IMR-90 (cell line): ENCODE measurements around the gene HS6ST3. TPM values are rescaled to one million over a fixed set of nuclear protein-coding genes. Genes with fewer than 3 reads are reported as not detected.

Experiments used
- ATAC-seq: fragments of 200-7000 bp; cut with Tn5 transposase; 2 replicates; pipeline ENCODE4 v1.9.1; 2020; ENCODE audit warnings: low read depth, mild to moderate bottlenecking, moderate library complexity
- BruUV-seq: library from RNA; stranded (reverse); fragments of 400-500 nt; replicated peaks from 2 replicates; lab custom pipeline; 2021; lab: Mats Ljungman, UMichigan
- CTCF ChIA-PET: fragments of 300-600 bp; formaldehyde crosslinking; extraction: SDS; loops from one replicate; lab custom pipeline; 2021; ENCODE audit warnings: antibody characterized with exemption; lab: Yijun Ruan, JAX
- POLR2A ChIA-PET: fragments of 300-600 bp; sonication (Branson Sonifier 250); formaldehyde crosslinking; loops from one replicate; lab custom pipeline; 2022; ENCODE audit warnings: antibody characterized with exemption; ENCODE audit not compliant: unreplicated experiment; lab: Charles Lee
- DNase-seq: peaks from one replicate; pipeline ENCODE4 v3.0.0; 2013
- H2AFZ ChIP-seq: replicated peaks from 2 replicates; pipeline ENCODE3; 2013; ENCODE audit warnings: low read length, mild to moderate bottlenecking; ENCODE audit not compliant: poor library complexity
- H2AK5ac ChIP-seq: 2 replicates; pipeline ENCODE4 v1.6.1; 2013; ENCODE audit warnings: low read depth, low read length, inconsistent platforms
- H2AK9ac ChIP-seq: replicated peaks from 2 replicates; pipeline ENCODE3; 2013; ENCODE audit warnings: mild to moderate bottlenecking, low read depth, low read length, moderate library complexity; ENCODE audit not compliant: poor library complexity
- H2BK120ac ChIP-seq: 2 replicates; pipeline ENCODE4 v1.6.1; 2013; ENCODE audit warnings: low read depth, low read length, inconsistent platforms
- H2BK15ac ChIP-seq: 3 replicates; pipeline ENCODE4 v1.6.1; 2013; ENCODE audit warnings: low read depth, low read length, inconsistent platforms
- H2BK20ac ChIP-seq: 2 replicates; pipeline ENCODE4 v1.6.1; 2013; ENCODE audit warnings: low read depth, mild to moderate bottlenecking, inconsistent platforms, low read length, moderate library complexity
- H2BK5ac ChIP-seq: 2 replicates; pipeline ENCODE4 v1.6.1; 2013; ENCODE audit warnings: mild to moderate bottlenecking, low read depth, low read length, inconsistent platforms; ENCODE audit not compliant: poor library complexity, severe bottlenecking
- H3K14ac ChIP-seq: replicated peaks from 2 replicates; pipeline ENCODE4 v1.6.1; 2013; ENCODE audit warnings: low read depth, low read length, inconsistent platforms
- H3K18ac ChIP-seq: 2 replicates; pipeline ENCODE4 v1.6.1; 2013; ENCODE audit warnings: low read depth, low read length, control low read depth
- H3K23ac ChIP-seq: 2 replicates; pipeline ENCODE4 v1.6.1; 2013; ENCODE audit warnings: low read depth, low read length, inconsistent platforms
- H3K27ac ChIP-seq: 2 replicates; pipeline ENCODE4 v1.5.1; 2013; ENCODE audit warnings: mild to moderate bottlenecking, control low read depth, low read length; ENCODE audit not compliant: insufficient read depth
- H3K27me3 ChIP-seq: 2 replicates; pipeline ENCODE4 v1.6.1; 2013; ENCODE audit warnings: low read length; ENCODE audit not compliant: control insufficient read depth, insufficient read depth
- H3K36me3 ChIP-seq: 2 replicates; pipeline ENCODE4 v1.6.1; 2013; ENCODE audit warnings: low read length, mixed read lengths; ENCODE audit not compliant: control insufficient read depth, insufficient read depth
- H3K4ac ChIP-seq: 2 replicates; pipeline ENCODE4 v1.6.1; 2013; ENCODE audit warnings: low read depth, low read length, inconsistent platforms
- H3K4me1 ChIP-seq: 2 replicates; pipeline ENCODE4 v1.6.1; 2013; ENCODE audit warnings: low read length, mixed read lengths; ENCODE audit not compliant: control insufficient read depth, insufficient read depth
- H3K4me2 ChIP-seq: 2 replicates; pipeline ENCODE4 v1.6.1; 2013; ENCODE audit warnings: low read depth, mild to moderate bottlenecking, control low read depth, low read length, moderate library complexity
- H3K4me3 ChIP-seq: 2 replicates; pipeline ENCODE4 v1.5.1; 2013; ENCODE audit warnings: low read depth, mild to moderate bottlenecking, control low read depth, low read length, moderate library complexity; ENCODE audit not compliant: insufficient read depth
- H3K56ac ChIP-seq: 2 replicates; pipeline ENCODE4 v1.6.1; 2013; ENCODE audit warnings: low read length, inconsistent platforms; ENCODE audit not compliant: insufficient read depth; ENCODE audit errors: extremely low read depth
- H3K79me1 ChIP-seq, 2 experiments: 2 replicates each; pipeline ENCODE4 v1.6.1; 2013; ENCODE audit warnings: low read length in 2 of 2, inconsistent platforms in 1 of 2, low read depth in 1 of 2
- H3K9ac ChIP-seq: 2 replicates; pipeline ENCODE4 v1.6.1; 2013; ENCODE audit warnings: low read depth, low read length, control low read depth
- H3K9me1 ChIP-seq: 2 replicates; pipeline ENCODE4 v1.6.1; 2013; ENCODE audit warnings: low read length, inconsistent platforms; ENCODE audit not compliant: insufficient read depth
- H3K9me3 ChIP-seq: 2 replicates; pipeline ENCODE4 v1.6.1; 2013; ENCODE audit warnings: low read length; ENCODE audit not compliant: control insufficient read depth, insufficient read depth
- H4K20me1 ChIP-seq: 2 replicates; pipeline ENCODE4 v1.6.1; 2013; ENCODE audit warnings: low read length, inconsistent platforms; ENCODE audit not compliant: insufficient read depth
- H4K5ac ChIP-seq: 2 replicates; pipeline ENCODE4 v1.6.1; 2013; ENCODE audit warnings: mild to moderate bottlenecking, low read depth, low read length, control low read depth
- H4K8ac ChIP-seq, 2 experiments: 2 replicates each; pipeline ENCODE4 v1.6.1; 2013; ENCODE audit warnings: low read depth in 2 of 2, low read length in 2 of 2, control low read depth in 1 of 2, inconsistent platforms in 1 of 2
- H4K91ac ChIP-seq: 2 replicates; pipeline ENCODE4 v1.6.1; 2013; ENCODE audit warnings: low read depth, low read length, inconsistent platforms; ENCODE audit not compliant: insufficient read depth
- CHD1 ChIP-seq: IDR thresholded peaks from 2 replicates; pipeline ENCODE4 v1.6.1; 2012; ENCODE audit warnings: low read depth, low read length, improper control_type of control experiment
- ELK1 ChIP-seq: fragments of 150-350 bp; IDR thresholded peaks from 2 replicates; pipeline ENCODE4 v1.6.1; 2016; ENCODE audit warnings: low read depth, mild to moderate bottlenecking, low read length, moderate library complexity, borderline replicate concordance
- FOS ChIP-seq: fragments of 150-350 bp; IDR thresholded peaks from 2 replicates; pipeline ENCODE4 v1.6.1; 2016; ENCODE audit warnings: low read depth, low read length
- MAZ ChIP-seq: IDR thresholded peaks from 2 replicates; pipeline ENCODE4 v1.6.1; 2012; ENCODE audit warnings: low read depth, mild to moderate bottlenecking, low read length, improper control_type of control experiment, moderate library complexity, borderline replicate concordance
- MXI1 ChIP-seq: IDR thresholded peaks from 2 replicates; pipeline ENCODE4 v1.6.1; 2012; ENCODE audit warnings: low read depth, mild to moderate bottlenecking, low read length, moderate library complexity, borderline replicate concordance
- RAD21 ChIP-seq: IDR thresholded peaks from 2 replicates; pipeline ENCODE4 v1.6.1; 2012; ENCODE audit warnings: low read length, improper control_type of control experiment
- SMC3 ChIP-seq: fragments of 150-350 bp; IDR thresholded peaks from 2 replicates; pipeline ENCODE4 v1.6.1; 2016; ENCODE audit warnings: low read depth, mild to moderate bottlenecking, antibody characterized with exemption, low read length, moderate library complexity
- WGBS, 2 experiments: methylation state at CpG; one replicate each; pipeline versions ENCODE4 v1.1.5 to v1.1.7; 2013; ENCODE audit warnings: missing lambda C conversion rate in 2 of 2; ENCODE audit not compliant: insufficient read length in 1 of 2; ENCODE audit errors: extremely low coverage in 2 of 2; 5-methylcytosine and 5-hydroxymethylcytosine counted together
- dilution Hi-C: fragments of 300-500 bp; cut with HindIII; formaldehyde crosslinking; loops from one replicate; pipeline ENCODE4 v1.14.3; 2018; ENCODE audit warnings: low sequenced_read_pairs; ENCODE audit not compliant: unreplicated experiment
- in situ Hi-C: fragments of 300-500 bp; cut with MboI; formaldehyde crosslinking; loops from 3 replicates; pipeline ENCODE4 v1.14.3; 2019; ENCODE audit warnings: low sequenced_read_pairs, inconsistent platforms, mixed read lengths
- intact Hi-C: fragments of 100-400 bp; cut with micrococcal nuclease; formaldehyde crosslinking; loops from 2 replicates; pipeline ENCODE4 v1.10.0; 2022
- polyA plus RNA-seq, 3 experiments: library from polyadenylated mRNA; depleted of rRNA; stranded (reverse); fragments of >200 nt; gene quantifications; 2 replicates each; pipeline ENCODE4 v1.2.3, GENCODE V29; 2012; ENCODE audit warnings: low replicate concordance in 1 of 3
- total RNA-seq: library from RNA; depleted of rRNA; stranded (reverse); fragments of >200 nt; gene quantifications from 2 replicates; pipeline ENCODE4 v1.2.3, GENCODE V29; 2012
- TF ChIP-seq, protein P1 (sequence below): conservative IDR thresholded peaks from 2 replicates; pipeline ENCODE4 v1.5.1; 2012; ENCODE audit warnings: mild to moderate bottlenecking, low read depth, low read length, improper control_type of control experiment

Gene HS6ST3
- total and polyA plus RNA-seq, 2 of the 4 experiments (the other 2 are of a cell fraction), result not detected

GRCh38 chr13:96546463-96546862 lies 456.6 kb downstream of the HS6ST3 start:
- intact Hi-C loops (no loop called here), dilution Hi-C loops (no loop called here), in situ Hi-C loops (no loop called here)
- Histone ChIP-seq H3K23ac (no peak overlapping the region), H3K9ac (no peak overlapping the region), H2BK20ac (no peak overlapping the region), H2BK120ac (no peak overlapping the region), H2AK9ac (no peak overlapping the region), H2AFZ (no peak overlapping the region), H3K18ac (no peak overlapping the region), H3K4me3 (no peak overlapping the region), H3K9me1 (no peaks in the 10 kb centered on the region), H2BK5ac (no peak overlapping the region), H3K79me1 (no peaks in the 10 kb centered on the region), H3K4me2 (no peak overlapping the region), H4K20me1 (no peaks in the 10 kb centered on the region), H3K56ac (no peak overlapping the region), H3K36me3 (no peaks in the 10 kb centered on the region), H4K91ac (no peak overlapping the region), H3K27ac (no peak overlapping the region), H2BK15ac (no peak overlapping the region), H2AK5ac (no peak overlapping the region), H3K14ac (no peak overlapping the region), H4K5ac (no peak overlapping the region), H3K4me1 (no peaks in the 10 kb centered on the region), H4K8ac (no peak overlapping the region), H3K27me3 (no peaks in the 10 kb centered on the region), H3K9me3 (peaks cover 9% of the 10 kb centered on the region; the same call in 1 of the 2 replicates), H3K4ac (no peak overlapping the region)
- no CpG with 5 or more reads among the region's 3 CpGs for WGBS, 2 experiments
- no TSS peak for BruUV-seq
- POLR2A ChIA-PET, result no interaction called here
- DNase-seq (no peak), ATAC-seq (no peak)
- CTCF ChIA-PET, result interaction anchor here (0.8 kb wide), 1 partner anchor 14 kb away, joined by 3 read pairs; no protein-coding TSS in a partner anchor
- TF ChIP-seq, protein P1, sequence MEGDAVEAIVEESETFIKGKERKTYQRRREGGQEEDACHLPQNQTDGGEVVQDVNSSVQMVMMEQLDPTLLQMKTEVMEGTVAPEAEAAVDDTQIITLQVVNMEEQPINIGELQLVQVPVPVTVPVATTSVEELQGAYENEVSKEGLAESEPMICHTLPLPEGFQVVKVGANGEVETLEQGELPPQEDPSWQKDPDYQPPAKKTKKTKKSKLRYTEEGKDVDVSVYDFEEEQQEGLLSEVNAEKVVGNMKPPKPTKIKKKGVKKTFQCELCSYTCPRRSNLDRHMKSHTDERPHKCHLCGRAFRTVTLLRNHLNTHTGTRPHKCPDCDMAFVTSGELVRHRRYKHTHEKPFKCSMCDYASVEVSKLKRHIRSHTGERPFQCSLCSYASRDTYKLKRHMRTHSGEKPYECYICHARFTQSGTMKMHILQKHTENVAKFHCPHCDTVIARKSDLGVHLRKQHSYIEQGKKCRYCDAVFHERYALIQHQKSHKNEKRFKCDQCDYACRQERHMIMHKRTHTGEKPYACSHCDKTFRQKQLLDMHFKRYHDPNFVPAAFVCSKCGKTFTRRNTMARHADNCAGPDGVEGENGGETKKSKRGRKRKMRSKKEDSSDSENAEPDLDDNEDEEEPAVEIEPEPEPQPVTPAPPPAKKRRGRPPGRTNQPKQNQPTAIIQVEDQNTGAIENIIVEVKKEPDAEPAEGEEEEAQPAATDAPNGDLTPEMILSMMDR, result no peak
- TF ChIP-seq CHD1 (no peak), SMC3 (no peak), MAZ (no peak), MXI1 (no peak), FOS (no peak), RAD21 (no peak), ELK1 (no peak)
